Stimulated activated naive B cell treated with anti-CD40 and anti-IgM and Interleukin-4, amounts not matched to agents 10 μg/mL and 1 μg/mL and 100 μg/mL, for 72 hours (primary cell): ENCODE results near the gene CYP2E1.
"Not testable (repeated sequence)": the region's sequence is repeated elsewhere in the genome, so short reads cannot be mapped to it uniquely, and the experiment has no call there.

Source experiments
- ATAC-seq, 2 donors: fragments of 150-1000 bp; cut with Tn5 transposase; replicated peaks; 2 replicates each; pipeline ENCODE4 v1.10.0; 2021; ENCODE audit warnings: moderate library complexity in 1 of 2
- DNase-seq: peaks from one replicate; pipeline ENCODE4 v3.0.0; 2021
- H3K27ac Mint-ChIP-seq: one replicate; pipeline ENCODE4 v1.8.0; 2022; ENCODE audit warnings: mild to moderate bottlenecking, mixed read lengths
- H3K27me3 Mint-ChIP-seq, 2 donors: one replicate each; pipeline ENCODE4 v1.8.0; 2022; ENCODE audit warnings: mixed read lengths in 2 of 2
- H3K36me3 Mint-ChIP-seq, 2 donors: one replicate each; pipeline ENCODE4 v1.8.0; 2022; ENCODE audit warnings: mixed read lengths in 2 of 2, mild to moderate bottlenecking in 1 of 2
- H3K4me1 Mint-ChIP-seq, 2 donors: one replicate each; pipeline ENCODE4 v1.8.0; 2022; ENCODE audit warnings: mixed read lengths in 2 of 2, mild to moderate bottlenecking in 1 of 2
- H3K4me3 Mint-ChIP-seq, 2 donors: one replicate each; pipeline ENCODE4 v1.8.0; 2022; ENCODE audit warnings: mild to moderate bottlenecking in 2 of 2, mixed read lengths in 2 of 2, moderate library complexity in 1 of 2
- H3K9me3 Mint-ChIP-seq, 2 donors: one replicate each; pipeline ENCODE4 v1.8.0; 2022; ENCODE audit warnings: mixed read lengths in 2 of 2, mild to moderate bottlenecking in 1 of 2

Gene CYP2E1

GRCh38 chr10:133569801-133570200 is 42.6 kb downstream of the CYP2E1 start:
- not testable (repeated sequence) for ATAC-seq, H3K36me3 Mint-ChIP-seq, DNase-seq, H3K4me1 Mint-ChIP-seq, H3K27ac Mint-ChIP-seq, H3K4me3 Mint-ChIP-seq
- H3K27me3 Mint-ChIP-seq = peaks cover 12 to 20% of the 10 kb centered on the region in 2 donors
- H3K9me3 Mint-ChIP-seq = peaks cover 14 to 15% of the 10 kb centered on the region in 2 donors

- ATAC-seq = not testable (repeated sequence)
- H3K27me3 Mint-ChIP-seq = peaks cover 14 to 18% of the 10 kb centered on the region in 2 donors
Observed at GRCh38 chr10:133572055-133572454, 44.9 kb downstream of the CYP2E1 start.

GRCh38 chr10:133573460-133573859 is 46.3 kb downstream of the CYP2E1 start:
- not testable (repeated sequence) for H3K27ac Mint-ChIP-seq, H3K4me3 Mint-ChIP-seq, H3K27me3 Mint-ChIP-seq, ATAC-seq, H3K36me3 Mint-ChIP-seq, DNase-seq, H3K4me1 Mint-ChIP-seq
- peaks cover 10 to 13% of the 10 kb centered on the region in 2 donors for H3K9me3 Mint-ChIP-seq

More at GRCh38 chr10:133572055-133572454, 44.9 kb downstream of the CYP2E1 start:
- H3K36me3 Mint-ChIP-seq, H3K4me3 Mint-ChIP-seq, H3K27ac Mint-ChIP-seq, H3K4me1 Mint-ChIP-seq, DNase-seq: not testable (repeated sequence)
- H3K9me3 Mint-ChIP-seq = peaks cover 10 to 15% of the 10 kb centered on the region in 2 donors

- H3K27me3 Mint-ChIP-seq = peaks cover 6 to 13% of the 10 kb centered on the region in 2 donors
- H3K9me3 Mint-ChIP-seq = peaks cover 10 to 16% of the 10 kb centered on the region in 2 donors
- H3K4me1 Mint-ChIP-seq, H3K36me3 Mint-ChIP-seq, ATAC-seq, H3K27ac Mint-ChIP-seq, DNase-seq, H3K4me3 Mint-ChIP-seq: not testable (repeated sequence)
Observed at GRCh38 chr10:133577037-133577436, 49.9 kb downstream of the CYP2E1 start.
